Breast epithelium (tissue), 3 donors: ENCODE data around the gene KCNH1.

Experiments used
- POLR2A ChIP-seq: fragments of 450-650 bp; IDR thresholded peaks from one replicate; pipeline ENCODE4 v1.6.1; 2016; ENCODE audit warnings: antibody characterized with exemption, mild to moderate bottlenecking, moderate library complexity
- POLR2AphosphoS5 ChIP-seq, 3 donors: sonication (generic); formaldehyde crosslinking; IDR thresholded peaks; one replicate each; pipeline ENCODE4 v1.6.1; 2017; ENCODE audit warnings: antibody characterized with exemption in 3 of 3
- TF ChIP-seq, protein P1 (sequence below), 3 donors: fragments of 450-650 bp; IDR thresholded peaks; one replicate each; pipeline ENCODE4 v1.5.1; 2016 to 2017; ENCODE audit warnings: antibody characterized with exemption in 3 of 3, mild to moderate bottlenecking in 3 of 3, moderate library complexity in 3 of 3

GRCh38 chr1:210751911-210752310 lies 382.0 kb downstream of the KCNH1 start:
- no peak for TF ChIP-seq POLR2AphosphoS5 (IDR thresholded peaks at IDR 0.05)
- TF ChIP-seq POLR2A, result no peak
- TF ChIP-seq, protein P1, sequence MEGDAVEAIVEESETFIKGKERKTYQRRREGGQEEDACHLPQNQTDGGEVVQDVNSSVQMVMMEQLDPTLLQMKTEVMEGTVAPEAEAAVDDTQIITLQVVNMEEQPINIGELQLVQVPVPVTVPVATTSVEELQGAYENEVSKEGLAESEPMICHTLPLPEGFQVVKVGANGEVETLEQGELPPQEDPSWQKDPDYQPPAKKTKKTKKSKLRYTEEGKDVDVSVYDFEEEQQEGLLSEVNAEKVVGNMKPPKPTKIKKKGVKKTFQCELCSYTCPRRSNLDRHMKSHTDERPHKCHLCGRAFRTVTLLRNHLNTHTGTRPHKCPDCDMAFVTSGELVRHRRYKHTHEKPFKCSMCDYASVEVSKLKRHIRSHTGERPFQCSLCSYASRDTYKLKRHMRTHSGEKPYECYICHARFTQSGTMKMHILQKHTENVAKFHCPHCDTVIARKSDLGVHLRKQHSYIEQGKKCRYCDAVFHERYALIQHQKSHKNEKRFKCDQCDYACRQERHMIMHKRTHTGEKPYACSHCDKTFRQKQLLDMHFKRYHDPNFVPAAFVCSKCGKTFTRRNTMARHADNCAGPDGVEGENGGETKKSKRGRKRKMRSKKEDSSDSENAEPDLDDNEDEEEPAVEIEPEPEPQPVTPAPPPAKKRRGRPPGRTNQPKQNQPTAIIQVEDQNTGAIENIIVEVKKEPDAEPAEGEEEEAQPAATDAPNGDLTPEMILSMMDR (IDR thresholded peaks at IDR 0.05), result no peak
